Neural crest cell (in vitro differentiated cells): ENCODE data around the gene GNAQ. TPM values are rescaled to one million over a fixed set of nuclear protein-coding genes. Genes with fewer than 3 reads are reported as not detected.

Experiments
- DNase-seq: peaks from one replicate; pipeline ENCODE4 v3.0.0; 2021; ENCODE audit warnings: low read depth, mixed read lengths, low spot score
- H3K27ac Mint-ChIP-seq: one replicate; pipeline ENCODE4 v1.8.0; 2021; ENCODE audit warnings: mild to moderate bottlenecking, mixed read lengths; ENCODE audit not compliant: unreplicated experiment
- H3K27me3 Mint-ChIP-seq: 2 replicates; pipeline ENCODE4 v1.8.0; 2021; ENCODE audit warnings: low read depth, mild to moderate bottlenecking, mixed read lengths
- H3K36me3 Mint-ChIP-seq: 2 replicates; pipeline ENCODE4 v1.8.0; 2021; ENCODE audit warnings: low read depth, mild to moderate bottlenecking, mixed read lengths
- H3K4me1 Mint-ChIP-seq: 2 replicates; pipeline ENCODE4 v1.8.0; 2021; ENCODE audit warnings: mixed read lengths
- H3K4me3 Mint-ChIP-seq: one replicate; pipeline ENCODE4 v1.8.0; 2021; ENCODE audit warnings: mild to moderate bottlenecking, mixed read lengths
- H3K9me3 Mint-ChIP-seq: 2 replicates; pipeline ENCODE4 v1.8.0; 2021; ENCODE audit warnings: mixed read lengths
- CTCF ChIP-seq: fragments of 200-600 bp; sonication (generic); conservative IDR thresholded peaks from 2 replicates; pipeline ENCODE4 v1.5.0; 2021; ENCODE audit warnings: antibody characterized with exemption, mild to moderate bottlenecking
- total RNA-seq: library from RNA; stranded (reverse); gene quantifications from 2 replicates; pipeline ENCODE4 v1.2.1, GENCODE V29; 2021

The GNAQ gene
- total RNA-seq, 1 donor from 2014 or later, result 53.3 TPM

GRCh38 chr9:77851882-77852595 lies 179.6 kb downstream of the GNAQ start:
- no peak for TF ChIP-seq CTCF
- peaks cover 35% of the 10 kb centered on the region for H3K4me1 Mint-ChIP-seq
- H3K36me3 Mint-ChIP-seq, result no peaks in the 10 kb centered on the region
- H3K27ac Mint-ChIP-seq, result no peak overlapping the region
- H3K27me3 Mint-ChIP-seq, result no peaks in the 10 kb centered on the region
- no peak overlapping the region for H3K4me3 Mint-ChIP-seq
- no peaks in the 10 kb centered on the region for H3K9me3 Mint-ChIP-seq
- no peak for DNase-seq

DNA sequence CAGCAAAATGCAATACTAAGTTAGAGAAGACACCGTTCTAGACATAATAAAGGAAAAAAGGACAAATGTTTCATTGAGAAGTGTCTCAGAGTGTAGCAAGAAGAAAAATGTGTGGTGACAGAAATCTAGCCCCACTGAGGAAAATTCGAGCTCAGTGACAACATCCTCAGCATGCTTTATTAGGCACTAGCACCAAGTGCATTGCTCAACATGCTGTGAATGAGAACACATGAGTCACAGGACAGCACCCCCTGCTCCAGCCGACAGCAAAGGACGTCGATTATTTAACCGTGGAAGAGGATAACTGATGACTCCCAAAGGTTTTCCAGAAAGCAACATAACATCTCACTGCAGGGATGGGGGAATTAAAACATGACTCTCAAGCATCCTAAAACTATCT lies 182.7 kb downstream of the GNAQ start:
- Mint-ChIP-seq H3K27me3 (no peaks in the 10 kb centered on the region), H3K4me1 (peaks cover 42% of the 10 kb centered on the region), H3K9me3 (no peaks in the 10 kb centered on the region), H3K4me3 (no peak overlapping the region), H3K36me3 (no peaks in the 10 kb centered on the region), H3K27ac (no peak overlapping the region)
- TF ChIP-seq CTCF, result no peak
- no peak for DNase-seq

DNA sequence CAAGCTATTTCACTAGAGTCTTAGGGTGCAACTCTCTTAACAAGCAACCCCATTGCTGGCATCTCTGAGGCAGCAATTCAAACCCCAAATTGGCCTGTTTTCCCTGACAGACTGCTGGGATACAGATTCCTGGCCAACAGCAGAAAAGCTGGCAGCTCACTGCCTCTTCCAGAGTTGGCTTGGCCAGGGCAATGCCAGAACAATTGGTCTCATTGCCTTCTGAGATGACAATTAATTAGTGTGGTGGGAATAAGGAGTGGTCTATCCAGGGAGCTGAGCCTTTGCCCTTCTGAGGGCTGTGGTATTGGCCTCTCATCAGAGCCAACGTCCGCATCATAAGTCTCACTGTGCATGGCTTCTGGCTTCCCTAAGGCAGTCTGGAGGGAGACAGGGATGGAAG lies 183.2 kb downstream of the GNAQ start:
- Mint-ChIP-seq H3K27ac (no peak overlapping the region), H3K9me3 (no peaks in the 10 kb centered on the region), H3K27me3 (no peaks in the 10 kb centered on the region), H3K4me1 (peaks cover 42% of the 10 kb centered on the region), H3K4me3 (peak overlapping the region; percentile 6), H3K36me3 (no peaks in the 10 kb centered on the region)
- no peak for DNase-seq
- no peak for TF ChIP-seq CTCF

- Mint-ChIP-seq H3K27ac (peak overlapping the region; percentile 45), H3K4me1 (peaks cover 42% of the 10 kb centered on the region)
These were observed 184.0 kb downstream of the GNAQ start for GRCh38 chr9:77847626-77848025.

GRCh38 chr9:77847059-77847499 lies 184.5 kb downstream of the GNAQ start:
- H3K4me3 Mint-ChIP-seq, result no peak overlapping the region
- H3K9me3 Mint-ChIP-seq, result no peaks in the 10 kb centered on the region
- peaks cover 42% of the 10 kb centered on the region for H3K4me1 Mint-ChIP-seq
- H3K27me3 Mint-ChIP-seq, result no peaks in the 10 kb centered on the region
- H3K27ac Mint-ChIP-seq, result peak overlapping the region; percentile 70
- H3K36me3 Mint-ChIP-seq, result no peaks in the 10 kb centered on the region
- DNase-seq, result no peak
- no peak for TF ChIP-seq CTCF

More at GRCh38 chr9:77847626-77848025, 184.0 kb downstream of the GNAQ start:
- Mint-ChIP-seq H3K9me3 (no peaks in the 10 kb centered on the region), H3K36me3 (no peaks in the 10 kb centered on the region), H3K27me3 (no peaks in the 10 kb centered on the region), H3K4me3 (no peak overlapping the region)
- TF ChIP-seq CTCF, result no peak
- no peak for DNase-seq
